ENCODE results near the gene PMPCA.

- no peak for TF ChIP-seq POLR2AphosphoS5 (IDR thresholded peaks at IDR 0.05; ENCODE audit: insufficient read depth, low read depth, low read length)
- TF ChIP-seq FOS (IDR thresholded peaks at IDR 0.05; ENCODE audit: borderline replicate concordance, insufficient read depth, low read length) = no peak
- TF ChIP-seq JUN (IDR thresholded peaks at IDR 0.05; ENCODE audit: borderline replicate concordance, insufficient read depth, insufficient read length, low read depth) = no peak
- TF ChIP-seq CTCF (IDR thresholded peaks at IDR 0.05; ENCODE audit: extremely low read depth in 1 of 2, insufficient read depth in 1 of 2, low read depth in 1 of 2, low read length in 2 of 2) = no peak
- no peak for TF ChIP-seq POLR2A (IDR thresholded peaks at IDR 0.05; ENCODE audit: low read depth, low read length)
- no peak for TF ChIP-seq EZH2 (IDR thresholded peaks at IDR 0.05; ENCODE audit: borderline replicate concordance, low read depth, low read length, severe bottlenecking)
- no peak for TF ChIP-seq MAX (IDR thresholded peaks at IDR 0.05; ENCODE audit: insufficient read depth, insufficient read length)
- TF ChIP-seq MYC (IDR thresholded peaks at IDR 0.05; ENCODE audit: low read depth, low read length) = no peak
- TF ChIP-seq GATA2 (IDR thresholded peaks at IDR 0.05; ENCODE audit: insufficient read depth, insufficient read length, low read depth, low read length) = no peak
Observed at GRCh38 chr9:136385015-136385414, 25.4 kb upstream of the PMPCA start.

Data from endothelial cell of umbilical vein (primary cell).